WTC11 (cell line): ENCODE measurements around the gene ELK3. TPM values are rescaled to one million over a fixed set of nuclear protein-coding genes. Genes with fewer than 3 reads are reported as not detected.
A peak's percentile ranks its signal among the peaks of the same experiment; 100 is the strongest.

Experiments
- ATAC-seq: fragments of 200-7000 bp; cut with Tn5 transposase; 2 replicates; pipeline ENCODE4 v1.10.0; 2021; ENCODE audit warnings: mild to moderate bottlenecking, moderate library complexity
- CTCF ChIA-PET: fragments of 300-600 bp; sonication (Branson Sonifier 250); formaldehyde crosslinking; loops from one replicate; lab custom pipeline; 2021; ENCODE audit warnings: antibody characterized with exemption; lab: Charles Lee
- POLR2A ChIA-PET: fragments of 350-600 bp; sonication (Branson Sonifier 250); formaldehyde crosslinking; loops from one replicate; lab custom pipeline; 2021; ENCODE audit warnings: antibody characterized with exemption; lab: Charles Lee
- DNase-seq: peaks from one replicate; pipeline ENCODE4 v3.0.0; 2021; ENCODE audit warnings: low spot score
- H3K27ac Mint-ChIP-seq: 2 replicates; pipeline ENCODE4 v1.8.0; 2021; ENCODE audit warnings: mixed read lengths
- H3K27me3 Mint-ChIP-seq: 2 replicates; pipeline ENCODE4 v1.8.0; 2021; ENCODE audit warnings: low read depth, mild to moderate bottlenecking, moderate library complexity, mixed read lengths
- H3K36me3 Mint-ChIP-seq: 2 replicates; pipeline ENCODE4 v1.8.0; 2021; ENCODE audit warnings: mixed read lengths
- H3K4me1 Mint-ChIP-seq: 2 replicates; pipeline ENCODE4 v1.8.0; 2022; ENCODE audit warnings: mixed read lengths
- H3K4me3 Mint-ChIP-seq: 2 replicates; pipeline ENCODE4 v1.8.0; 2021; ENCODE audit warnings: mild to moderate bottlenecking, moderate library complexity, mixed read lengths
- H3K9me3 Mint-ChIP-seq: 2 replicates; pipeline ENCODE4 v1.8.0; 2021; ENCODE audit warnings: mixed read lengths
- CDX4 ChIP-seq: fragments of 250-450 bp; sonication (Bioruptor Pico); IDR thresholded peaks from 2 replicates; pipeline ENCODE4 v1.9.0; 2021; ENCODE audit warnings: moderate library complexity, mild to moderate bottlenecking, inconsistent platforms, borderline replicate concordance
- CTCF ChIP-seq: fragments of 200-600 bp; IDR thresholded peaks from 2 replicates; pipeline ENCODE4 v1.8.0; 2022; ENCODE audit warnings: antibody characterized with exemption
- JUN ChIP-seq: sonication (generic); formaldehyde crosslinking; IDR thresholded peaks from 2 replicates; pipeline ENCODE4 v1.8.0; 2023; ENCODE audit warnings: mild to moderate bottlenecking, missing genetic modification reagents
- NFE2L1 ChIP-seq: sonication (generic); formaldehyde crosslinking; IDR thresholded peaks from 2 replicates; pipeline ENCODE4 v1.8.1; 2023; ENCODE audit warnings: missing genetic modification reagents
- NR3C1 ChIP-seq: sonication (generic); formaldehyde crosslinking; conservative IDR thresholded peaks from 2 replicates; pipeline ENCODE4 v1.8.1; 2023; ENCODE audit warnings: low read depth, mild to moderate bottlenecking, missing genetic modification reagents
- PRRX2 ChIP-seq: fragments of 250-450 bp; sonication (Bioruptor Pico); IDR thresholded peaks from 2 replicates; pipeline ENCODE4 v1.8.0; 2021; ENCODE audit warnings: mild to moderate bottlenecking
- ZNF232 ChIP-seq: sonication (generic); formaldehyde crosslinking; IDR thresholded peaks from 2 replicates; pipeline ENCODE4 v1.8.0; 2022; ENCODE audit warnings: mild to moderate bottlenecking, missing genetic modification reagents
- ZNF317 ChIP-seq: sonication (generic); formaldehyde crosslinking; IDR thresholded peaks from 2 replicates; pipeline ENCODE4 v1.8.1; 2023; ENCODE audit warnings: low read depth, mild to moderate bottlenecking, moderate library complexity, missing genetic modification reagents, borderline replicate concordance
- ZNF671 ChIP-seq: fragments of 250-450 bp; sonication (Bioruptor Pico); IDR thresholded peaks from 2 replicates; pipeline ENCODE4 v1.8.0; 2021; ENCODE audit warnings: mild to moderate bottlenecking
- total RNA-seq: library from RNA; stranded (reverse); gene quantifications from 3 replicates; pipeline ENCODE4 v1.2.3, GENCODE V29; 2021
- TF ChIP-seq, protein P1 (sequence below): sonication (generic); formaldehyde crosslinking; IDR thresholded peaks from 2 replicates; pipeline ENCODE4 v1.8.1; 2022; ENCODE audit warnings: mild to moderate bottlenecking, moderate library complexity, missing genetic modification reagents
- TF ChIP-seq, protein P2 (sequence below): sonication (generic); formaldehyde crosslinking; IDR thresholded peaks from 2 replicates; pipeline ENCODE4 v1.8.1; 2022; ENCODE audit warnings: missing genetic modification reagents, borderline replicate concordance
- TF ChIP-seq, protein P3 (sequence below): fragments of 250-450 bp; sonication (Bioruptor Pico); conservative IDR thresholded peaks from 2 replicates; pipeline ENCODE4 v1.9.0; 2021; ENCODE audit warnings: mild to moderate bottlenecking
- TF ChIP-seq, protein P4 (sequence below): sonication (generic); formaldehyde crosslinking; IDR thresholded peaks from 2 replicates; pipeline ENCODE4 v1.8.0; 2023; ENCODE audit warnings: missing genetic modification reagents

The ELK3 gene
- total RNA-seq, 1 experiment from 2014 or later, result 16.5 TPM

DNA sequence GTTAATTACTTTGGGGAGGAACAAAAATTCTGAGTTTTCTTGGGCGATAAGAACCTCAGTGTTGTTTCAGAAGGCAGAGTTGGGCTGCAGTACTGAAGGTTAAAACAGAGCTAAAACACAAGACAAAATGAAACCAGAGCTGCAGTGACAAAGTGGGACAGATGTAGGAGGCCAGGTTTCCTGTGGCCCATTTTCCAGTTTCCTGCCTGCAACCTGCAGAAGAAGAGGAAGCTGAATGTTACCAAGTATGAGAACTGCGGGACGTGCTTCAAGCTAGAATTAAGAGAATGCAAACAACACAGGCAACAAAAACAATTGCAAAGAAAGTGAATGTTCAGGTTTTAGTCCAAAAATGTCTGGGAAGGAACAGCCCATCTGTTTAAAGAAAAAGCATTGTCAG lies 17.8 kb downstream of the ELK3 start:
- no peaks in the 10 kb centered on the region for H3K9me3 Mint-ChIP-seq
- H3K4me3 Mint-ChIP-seq, result no peak overlapping the region
- DNase-seq (no peak), ATAC-seq (no peak)
- H3K27me3 Mint-ChIP-seq, result no peaks in the 10 kb centered on the region
- ChIA-PET CTCF (interaction anchor here (0.7 to 1.0 kb wide), 2 partner anchors 79 to 305 kb away, joined by 3 read pairs; no protein-coding TSS in a partner anchor), POLR2A (interaction anchor here (1.6 kb wide), 1 partner anchor 176 kb away, joined by 4 read pairs; the partner anchor contains the start of gene LTA4H)
- no peaks in the 10 kb centered on the region for H3K36me3 Mint-ChIP-seq
- peaks cover 59% of the 10 kb centered on the region for H3K4me1 Mint-ChIP-seq
- H3K27ac Mint-ChIP-seq, result peak overlapping the region; percentile 42; the same call in 1 of the 2 replicates
- TF ChIP-seq, protein P1, sequence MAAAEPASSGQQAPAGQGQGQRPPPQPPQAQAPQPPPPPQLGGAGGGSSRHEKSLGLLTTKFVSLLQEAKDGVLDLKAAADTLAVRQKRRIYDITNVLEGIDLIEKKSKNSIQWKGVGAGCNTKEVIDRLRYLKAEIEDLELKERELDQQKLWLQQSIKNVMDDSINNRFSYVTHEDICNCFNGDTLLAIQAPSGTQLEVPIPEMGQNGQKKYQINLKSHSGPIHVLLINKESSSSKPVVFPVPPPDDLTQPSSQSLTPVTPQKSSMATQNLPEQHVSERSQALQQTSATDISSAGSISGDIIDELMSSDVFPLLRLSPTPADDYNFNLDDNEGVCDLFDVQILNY, result no peak
- TF ChIP-seq PRRX2 (CRISPR knock-in tag) (no peak), ZNF671 (CRISPR knock-in tag) (no peak), NR3C1 (CRISPR knock-in tag) (no peak), CDX4 (no peak), JUN (CRISPR knock-in tag) (no peak), CTCF (no peak), ZNF232 (no peak), ZNF317 (CRISPR knock-in tag) (no peak)
- TF ChIP-seq, protein P2, sequence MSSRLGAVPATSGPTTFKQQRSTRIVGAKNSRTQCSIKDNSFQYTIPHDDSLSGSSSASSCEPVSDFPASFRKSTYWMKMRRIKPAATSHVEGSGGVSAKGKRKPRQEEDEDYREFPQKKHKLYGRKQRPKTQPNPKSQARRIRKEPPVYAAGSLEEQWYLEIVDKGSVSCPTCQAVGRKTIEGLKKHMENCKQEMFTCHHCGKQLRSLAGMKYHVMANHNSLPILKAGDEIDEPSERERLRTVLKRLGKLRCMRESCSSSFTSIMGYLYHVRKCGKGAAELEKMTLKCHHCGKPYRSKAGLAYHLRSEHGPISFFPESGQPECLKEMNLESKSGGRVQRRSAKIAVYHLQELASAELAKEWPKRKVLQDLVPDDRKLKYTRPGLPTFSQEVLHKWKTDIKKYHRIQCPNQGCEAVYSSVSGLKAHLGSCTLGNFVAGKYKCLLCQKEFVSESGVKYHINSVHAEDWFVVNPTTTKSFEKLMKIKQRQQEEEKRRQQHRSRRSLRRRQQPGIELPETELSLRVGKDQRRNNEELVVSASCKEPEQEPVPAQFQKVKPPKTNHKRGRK (CRISPR knock-in tag), result no peak
- TF ChIP-seq, protein P3, sequence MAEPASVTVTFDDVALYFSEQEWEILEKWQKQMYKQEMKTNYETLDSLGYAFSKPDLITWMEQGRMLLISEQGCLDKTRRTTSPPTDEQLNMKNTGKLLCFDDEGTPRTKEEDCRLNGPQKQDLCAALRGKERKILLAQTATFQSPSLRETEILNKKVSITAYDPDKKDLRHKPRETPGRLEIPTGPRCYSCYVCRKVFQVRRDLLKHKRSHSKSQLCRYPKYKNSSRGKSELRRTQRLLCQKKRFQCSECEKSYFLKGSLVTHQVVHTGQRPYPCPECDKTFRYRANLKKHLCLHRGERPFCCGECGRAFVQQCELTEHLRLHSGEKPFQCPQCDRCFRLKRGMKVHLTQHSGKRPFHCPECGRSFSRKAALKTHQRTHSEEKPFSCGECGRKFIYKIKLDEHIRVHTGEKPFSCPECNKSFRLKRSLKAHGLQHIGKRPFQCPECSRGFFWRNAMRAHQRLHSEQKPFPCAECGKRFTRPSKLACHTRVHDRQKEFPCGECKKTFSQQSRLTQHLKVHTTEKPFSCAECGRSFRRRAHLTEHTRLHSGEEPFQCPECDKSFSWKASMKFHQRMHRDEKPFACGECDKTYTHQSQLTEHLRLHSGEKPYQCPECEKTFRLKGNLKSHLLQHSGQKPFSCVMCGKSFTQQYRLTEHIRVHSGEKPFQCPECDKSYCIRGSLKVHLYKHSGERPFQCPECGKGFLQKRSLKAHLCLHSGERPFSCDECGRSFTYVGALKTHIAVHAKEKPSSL (CRISPR knock-in tag), result no peak
- TF ChIP-seq, protein P4, sequence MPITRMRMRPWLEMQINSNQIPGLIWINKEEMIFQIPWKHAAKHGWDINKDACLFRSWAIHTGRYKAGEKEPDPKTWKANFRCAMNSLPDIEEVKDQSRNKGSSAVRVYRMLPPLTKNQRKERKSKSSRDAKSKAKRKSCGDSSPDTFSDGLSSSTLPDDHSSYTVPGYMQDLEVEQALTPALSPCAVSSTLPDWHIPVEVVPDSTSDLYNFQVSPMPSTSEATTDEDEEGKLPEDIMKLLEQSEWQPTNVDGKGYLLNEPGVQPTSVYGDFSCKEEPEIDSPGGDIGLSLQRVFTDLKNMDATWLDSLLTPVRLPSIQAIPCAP, result no peak

DNA sequence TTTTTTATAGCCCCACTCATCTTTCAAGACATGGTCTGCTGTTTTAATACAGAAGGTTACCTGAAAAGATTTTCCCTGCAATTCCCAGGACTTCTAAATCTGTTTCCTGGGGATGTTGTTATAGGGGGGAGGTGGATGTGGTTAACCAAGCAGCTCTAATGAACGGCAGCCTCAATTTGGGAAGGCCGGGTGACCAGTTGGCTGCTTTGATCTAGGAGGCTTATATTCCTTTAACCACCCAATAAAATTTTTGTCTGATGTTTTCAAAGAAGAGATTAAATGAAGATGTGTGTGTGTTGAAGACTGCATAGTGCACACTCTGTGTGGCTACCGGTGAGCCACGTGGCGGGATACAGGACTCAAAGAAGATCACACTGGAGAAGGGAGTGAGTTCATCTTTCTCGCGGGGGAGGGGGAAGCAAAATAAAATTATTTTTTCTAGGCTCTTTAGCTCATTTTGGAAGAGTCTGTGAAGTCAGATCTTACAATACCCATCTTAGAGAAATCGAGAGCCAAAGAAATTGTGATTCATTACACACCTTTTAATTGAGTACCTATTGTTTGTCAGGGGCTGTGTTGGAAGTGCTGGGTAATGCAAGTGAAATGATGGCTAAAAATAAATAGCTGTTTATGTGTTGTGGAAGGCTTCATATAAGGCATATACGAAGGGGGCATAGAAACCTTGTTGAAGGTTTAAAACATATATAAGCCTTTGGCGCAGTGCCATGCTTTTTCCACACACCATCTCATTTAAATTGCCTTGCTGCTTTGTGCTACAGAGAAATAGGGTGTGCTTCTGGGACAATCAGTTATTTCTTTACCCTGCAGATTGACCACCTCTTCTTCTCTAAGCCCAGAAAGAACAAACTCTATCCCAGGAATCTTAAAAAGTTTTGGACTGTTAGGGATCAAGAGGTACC lies 18.5 kb downstream of the ELK3 start:
- no peak overlapping the region for H3K4me3 Mint-ChIP-seq
- DNase-seq, result no peak
- no peak for ATAC-seq
- H3K27me3 Mint-ChIP-seq, result no peaks in the 10 kb centered on the region
- ChIA-PET POLR2A (no interaction called here), CTCF (interaction anchor here (0.7 to 1.2 kb wide), 3 partner anchors 80 to 304 kb away, joined by 3 read pairs; no protein-coding TSS in a partner anchor)
- H3K36me3 Mint-ChIP-seq, result no peaks in the 10 kb centered on the region
- no peak overlapping the region for H3K27ac Mint-ChIP-seq
- peaks cover 64% of the 10 kb centered on the region for H3K4me1 Mint-ChIP-seq
- TF ChIP-seq NFE2L1 (CRISPR knock-in tag), result no peak
- H3K9me3 Mint-ChIP-seq, result no peaks in the 10 kb centered on the region
